Astrocyte (in vitro differentiated cells and primary cell): ENCODE measurements around the gene MAMLD1. TPM values are rescaled to one million over a fixed set of nuclear protein-coding genes. Genes with fewer than 3 reads are reported as not detected.
A peak's percentile ranks its signal among the peaks of the same experiment; 100 is the strongest.

ENCODE experiments used
- DNase-seq: peaks from one replicate; pipeline ENCODE4 v3.0.0-alpha.2; 2010; ENCODE audit warnings: low read depth
- FAIRE-seq: peaks from 2 replicates; lab custom pipeline; 2011; peaks lifted over from hg19 to GRCh38; lab: Jason Lieb, UNC
- H2AFZ ChIP-seq: 2 replicates; pipeline ENCODE4 v1.6.0; 2012; ENCODE audit warnings: low read depth, low read length, inconsistent platforms
- H3K27ac ChIP-seq: 2 replicates; pipeline ENCODE4 v1.5.1; 2011; ENCODE audit warnings: low read depth, low read length, inconsistent platforms
- H3K27me3 ChIP-seq: 2 replicates; pipeline ENCODE4 v1.6.0; 2011; ENCODE audit warnings: low read length, inconsistent platforms; ENCODE audit not compliant: insufficient read depth
- H3K36me3 ChIP-seq: 2 replicates; pipeline ENCODE4 v1.5.1; 2011; ENCODE audit warnings: low read length, inconsistent platforms; ENCODE audit not compliant: insufficient read depth
- H3K4me1 ChIP-seq: 2 replicates; pipeline ENCODE4 v1.5.1; 2011; ENCODE audit warnings: low read length, inconsistent platforms; ENCODE audit not compliant: insufficient read depth
- H3K4me2 ChIP-seq: 2 replicates; pipeline ENCODE4 v1.6.0; 2012; ENCODE audit warnings: low read length, inconsistent platforms
- H3K4me3 ChIP-seq: 2 replicates; pipeline ENCODE4 v1.5.1; 2011; ENCODE audit warnings: low read depth, mild to moderate bottlenecking, low read length, inconsistent platforms; ENCODE audit not compliant: insufficient read depth
- H3K79me2 ChIP-seq: 2 replicates; pipeline ENCODE4 v1.6.0; 2012; ENCODE audit warnings: mild to moderate bottlenecking, low read length, inconsistent platforms; ENCODE audit not compliant: insufficient read depth
- H3K9ac ChIP-seq: 2 replicates; pipeline ENCODE4 v1.6.0; 2012; ENCODE audit warnings: mild to moderate bottlenecking, low read length, inconsistent platforms
- H3K9me3 ChIP-seq: 2 replicates; pipeline ENCODE4 v1.5.1; 2012; ENCODE audit warnings: low read depth, mild to moderate bottlenecking, low read length, inconsistent platforms; ENCODE audit not compliant: insufficient read depth
- H4K20me1 ChIP-seq: 2 replicates; pipeline ENCODE4 v1.6.0; 2012; ENCODE audit warnings: low read length, inconsistent platforms; ENCODE audit not compliant: insufficient read depth
- H3K27ac Mint-ChIP-seq: one replicate; pipeline ENCODE4 v1.8.0; 2021; ENCODE audit warnings: mild to moderate bottlenecking, mixed read lengths; ENCODE audit not compliant: unreplicated experiment
- H3K27me3 Mint-ChIP-seq: one replicate; pipeline ENCODE4 v1.8.0; 2021; ENCODE audit warnings: low read depth, mixed read lengths; ENCODE audit not compliant: unreplicated experiment
- H3K36me3 Mint-ChIP-seq: one replicate; pipeline ENCODE4 v1.8.0; 2021; ENCODE audit warnings: low read depth, mixed read lengths; ENCODE audit not compliant: unreplicated experiment
- H3K4me1 Mint-ChIP-seq: one replicate; pipeline ENCODE4 v1.8.0; 2021; ENCODE audit warnings: low read depth, mixed read lengths; ENCODE audit not compliant: unreplicated experiment
- H3K4me3 Mint-ChIP-seq: one replicate; pipeline ENCODE4 v1.8.0; 2021; ENCODE audit warnings: mild to moderate bottlenecking, moderate library complexity, mixed read lengths; ENCODE audit not compliant: unreplicated experiment
- H3K9me3 Mint-ChIP-seq: one replicate; pipeline ENCODE4 v1.8.0; 2021; ENCODE audit warnings: mild to moderate bottlenecking, mixed read lengths; ENCODE audit not compliant: unreplicated experiment
- EZH2 ChIP-seq: IDR thresholded peaks from 2 replicates; pipeline ENCODE4 v1.6.1; 2012; ENCODE audit warnings: mild to moderate bottlenecking, low read length, inconsistent platforms; ENCODE audit not compliant: insufficient read depth
- total RNA-seq: library from RNA; stranded (reverse); gene quantifications from 2 replicates; pipeline ENCODE4 v1.2.1, GENCODE V29; 2021
- TF ChIP-seq, protein P1 (sequence below): IDR thresholded peaks from 2 replicates; pipeline ENCODE4 v1.5.1; 2011; ENCODE audit warnings: low read depth, mild to moderate bottlenecking, inconsistent platforms, low read length, moderate library complexity; ENCODE audit not compliant: insufficient read depth

Gene MAMLD1
- total RNA-seq, 1 donor from 2014 or later, result 6.6 TPM

DNA sequence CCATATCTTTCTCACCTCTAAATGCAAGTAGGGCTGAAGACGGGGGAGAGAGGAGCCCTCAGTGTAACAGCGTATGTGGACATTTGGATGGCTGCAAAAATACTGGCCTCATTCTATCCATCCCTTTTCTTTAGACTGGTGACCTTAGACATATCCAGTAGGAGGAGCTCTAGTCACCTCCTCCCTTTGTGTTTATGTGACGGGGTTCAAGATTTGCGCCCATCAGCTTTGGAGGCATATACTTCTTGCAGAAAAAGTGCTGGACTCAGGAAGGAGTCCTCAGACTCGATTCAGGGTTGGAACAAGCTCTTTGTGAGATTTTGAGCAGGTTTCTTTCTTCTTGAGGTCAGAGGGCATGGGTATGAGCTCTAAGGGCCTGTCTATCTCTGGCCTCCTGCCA, 86.2 kb downstream of the MAMLD1 start:
- peak; percentile 54 for FAIRE-seq

DNA sequence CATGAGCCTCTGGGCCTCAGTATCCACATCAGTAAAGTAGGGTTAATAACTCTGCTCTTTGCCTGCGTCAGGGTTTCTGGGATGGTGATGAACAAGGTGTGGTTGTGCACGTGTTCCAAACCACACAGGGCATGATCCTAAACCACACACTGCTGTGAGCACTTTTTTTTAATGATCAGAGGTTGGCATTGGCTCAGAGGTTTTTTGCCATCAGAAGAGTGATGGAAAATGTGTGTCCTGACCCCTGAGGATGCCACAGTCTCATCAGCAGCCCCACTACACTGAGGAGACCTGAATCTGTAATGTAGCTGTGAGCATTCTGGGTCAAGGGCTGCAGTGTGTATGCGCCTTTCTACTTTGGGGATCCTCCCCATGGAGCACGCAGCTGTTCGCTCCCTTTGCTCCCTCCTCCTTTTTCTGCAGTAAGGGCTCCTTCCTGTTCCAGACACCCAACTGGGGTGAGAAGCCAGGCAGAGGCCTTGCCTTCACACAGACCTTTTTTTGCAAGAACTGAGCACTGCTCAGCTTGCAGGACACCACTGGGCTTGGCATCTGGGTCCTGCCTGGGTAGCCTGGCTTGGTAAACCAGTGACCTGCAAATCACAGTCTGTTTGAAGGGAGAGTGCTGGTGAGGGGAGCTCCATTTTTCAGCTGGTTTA, 87.5 kb downstream of the MAMLD1 start:
- Histone ChIP-seq H2AFZ (no peak overlapping the region), H3K4me2 (no peak overlapping the region), H3K79me2 (no peaks in the 10 kb centered on the region), H3K9ac (no peak overlapping the region), H3K27ac (no peak overlapping the region), H4K20me1 (peaks cover 4% of the 10 kb centered on the region), H3K36me3 (no peaks in the 10 kb centered on the region), H3K4me1 (no peaks in the 10 kb centered on the region), H3K4me3 (no peak overlapping the region), H3K9me3 (no peaks in the 10 kb centered on the region), H3K27me3 (no peaks in the 10 kb centered on the region)
- DNase-seq, result no peak
- Mint-ChIP-seq H3K27ac (no peak overlapping the region), H3K36me3 (peaks cover 3% of the 10 kb centered on the region), H3K4me1 (no peaks in the 10 kb centered on the region), H3K27me3 (peaks cover 2% of the 10 kb centered on the region), H3K4me3 (no peak overlapping the region), H3K9me3 (no peaks in the 10 kb centered on the region)
- no peak for FAIRE-seq
- no peak for TF ChIP-seq EZH2
- TF ChIP-seq, protein P1, sequence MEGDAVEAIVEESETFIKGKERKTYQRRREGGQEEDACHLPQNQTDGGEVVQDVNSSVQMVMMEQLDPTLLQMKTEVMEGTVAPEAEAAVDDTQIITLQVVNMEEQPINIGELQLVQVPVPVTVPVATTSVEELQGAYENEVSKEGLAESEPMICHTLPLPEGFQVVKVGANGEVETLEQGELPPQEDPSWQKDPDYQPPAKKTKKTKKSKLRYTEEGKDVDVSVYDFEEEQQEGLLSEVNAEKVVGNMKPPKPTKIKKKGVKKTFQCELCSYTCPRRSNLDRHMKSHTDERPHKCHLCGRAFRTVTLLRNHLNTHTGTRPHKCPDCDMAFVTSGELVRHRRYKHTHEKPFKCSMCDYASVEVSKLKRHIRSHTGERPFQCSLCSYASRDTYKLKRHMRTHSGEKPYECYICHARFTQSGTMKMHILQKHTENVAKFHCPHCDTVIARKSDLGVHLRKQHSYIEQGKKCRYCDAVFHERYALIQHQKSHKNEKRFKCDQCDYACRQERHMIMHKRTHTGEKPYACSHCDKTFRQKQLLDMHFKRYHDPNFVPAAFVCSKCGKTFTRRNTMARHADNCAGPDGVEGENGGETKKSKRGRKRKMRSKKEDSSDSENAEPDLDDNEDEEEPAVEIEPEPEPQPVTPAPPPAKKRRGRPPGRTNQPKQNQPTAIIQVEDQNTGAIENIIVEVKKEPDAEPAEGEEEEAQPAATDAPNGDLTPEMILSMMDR, result no peak

More for the DNA sequence above, 86.2 kb downstream of the MAMLD1 start:
- no peak overlapping the region for H3K4me3 ChIP-seq
- H3K27me3 ChIP-seq, result no peaks in the 10 kb centered on the region
- TF ChIP-seq EZH2, result no peak
- TF ChIP-seq, protein P1, result no peak
- no peak overlapping the region for H3K9ac ChIP-seq
- no peak overlapping the region for H3K4me2 ChIP-seq
- Mint-ChIP-seq H3K27ac (no peak overlapping the region), H3K4me3 (no peak overlapping the region), H3K36me3 (peaks cover 3% of the 10 kb centered on the region), H3K27me3 (peaks cover 2% of the 10 kb centered on the region), H3K4me1 (peaks cover 7% of the 10 kb centered on the region), H3K9me3 (no peaks in the 10 kb centered on the region)
- no peak overlapping the region for H2AFZ ChIP-seq
- no peaks in the 10 kb centered on the region for H3K79me2 ChIP-seq
- DNase-seq, result no peak
- no peaks in the 10 kb centered on the region for H3K4me1 ChIP-seq
- no peak overlapping the region for H3K27ac ChIP-seq
- H3K36me3 ChIP-seq, result no peaks in the 10 kb centered on the region
- peaks cover 4% of the 10 kb centered on the region for H4K20me1 ChIP-seq
- no peaks in the 10 kb centered on the region for H3K9me3 ChIP-seq

DNA sequence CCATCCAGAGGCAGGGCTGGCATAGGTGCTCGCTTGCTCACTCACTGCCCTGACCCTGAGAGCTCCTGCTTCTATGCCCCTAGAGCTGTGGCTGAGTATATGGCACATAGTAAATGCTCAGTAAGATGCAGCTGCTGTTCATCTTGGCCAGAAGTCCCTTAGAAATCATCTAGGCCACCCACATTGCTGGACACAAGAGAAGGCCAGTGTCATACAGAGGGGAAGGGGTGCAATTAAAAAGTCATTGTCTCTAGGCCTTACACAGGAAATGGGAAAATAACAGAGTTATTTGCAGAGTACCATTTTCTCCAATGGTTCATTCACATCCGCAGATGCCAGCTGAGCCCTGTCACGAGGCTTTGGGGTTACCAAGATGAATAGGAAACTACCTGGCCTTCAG, 88.8 kb downstream of the MAMLD1 start:
- Mint-ChIP-seq H3K4me3 (no peak overlapping the region), H3K27me3 (peaks cover 2% of the 10 kb centered on the region), H3K27ac (no peak overlapping the region), H3K36me3 (peaks cover 3% of the 10 kb centered on the region), H3K9me3 (no peaks in the 10 kb centered on the region), H3K4me1 (no peaks in the 10 kb centered on the region)
- DNase-seq, result no peak
- Histone ChIP-seq H3K36me3 (no peaks in the 10 kb centered on the region), H3K9ac (no peak overlapping the region), H3K27ac (no peak overlapping the region), H3K9me3 (no peaks in the 10 kb centered on the region), H4K20me1 (peaks cover 4% of the 10 kb centered on the region), H3K27me3 (no peaks in the 10 kb centered on the region), H3K4me1 (no peaks in the 10 kb centered on the region), H2AFZ (no peak overlapping the region), H3K4me2 (no peak overlapping the region), H3K79me2 (no peaks in the 10 kb centered on the region), H3K4me3 (no peak overlapping the region)
- TF ChIP-seq EZH2, result no peak
- TF ChIP-seq, protein P1, result no peak
- no peak for FAIRE-seq
